ENCODE data around the gene TCERG1.

TCERG1 gene

DNA sequence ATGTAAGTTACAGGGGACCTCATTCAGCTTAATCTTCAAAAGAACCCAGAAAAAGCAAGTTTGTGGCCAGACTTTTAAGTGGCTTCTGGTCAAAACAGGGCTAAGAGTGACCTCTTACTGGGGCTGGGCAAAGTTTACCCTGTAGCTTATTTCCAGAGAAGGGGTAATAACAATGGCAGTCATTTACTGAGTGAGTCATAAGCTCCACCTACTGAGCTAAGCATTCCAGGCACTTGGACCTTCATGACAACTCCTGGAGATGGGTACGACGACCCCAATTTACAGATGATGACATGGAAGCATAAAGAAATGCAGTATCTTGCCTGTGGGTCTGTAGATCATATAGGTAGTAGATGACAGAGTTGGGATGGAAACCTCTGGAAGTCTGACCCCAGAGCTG, 73.6 kb downstream of the TCERG1 start:
- H3K4me3 ChIP-seq (ENCODE audit: low read depth, low read length), result no peak overlapping the region
- TF ChIP-seq, protein P1, sequence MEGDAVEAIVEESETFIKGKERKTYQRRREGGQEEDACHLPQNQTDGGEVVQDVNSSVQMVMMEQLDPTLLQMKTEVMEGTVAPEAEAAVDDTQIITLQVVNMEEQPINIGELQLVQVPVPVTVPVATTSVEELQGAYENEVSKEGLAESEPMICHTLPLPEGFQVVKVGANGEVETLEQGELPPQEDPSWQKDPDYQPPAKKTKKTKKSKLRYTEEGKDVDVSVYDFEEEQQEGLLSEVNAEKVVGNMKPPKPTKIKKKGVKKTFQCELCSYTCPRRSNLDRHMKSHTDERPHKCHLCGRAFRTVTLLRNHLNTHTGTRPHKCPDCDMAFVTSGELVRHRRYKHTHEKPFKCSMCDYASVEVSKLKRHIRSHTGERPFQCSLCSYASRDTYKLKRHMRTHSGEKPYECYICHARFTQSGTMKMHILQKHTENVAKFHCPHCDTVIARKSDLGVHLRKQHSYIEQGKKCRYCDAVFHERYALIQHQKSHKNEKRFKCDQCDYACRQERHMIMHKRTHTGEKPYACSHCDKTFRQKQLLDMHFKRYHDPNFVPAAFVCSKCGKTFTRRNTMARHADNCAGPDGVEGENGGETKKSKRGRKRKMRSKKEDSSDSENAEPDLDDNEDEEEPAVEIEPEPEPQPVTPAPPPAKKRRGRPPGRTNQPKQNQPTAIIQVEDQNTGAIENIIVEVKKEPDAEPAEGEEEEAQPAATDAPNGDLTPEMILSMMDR (IDR thresholded peaks at IDR 0.05; ENCODE audit: low read depth, low read length), result no peak

DNA sequence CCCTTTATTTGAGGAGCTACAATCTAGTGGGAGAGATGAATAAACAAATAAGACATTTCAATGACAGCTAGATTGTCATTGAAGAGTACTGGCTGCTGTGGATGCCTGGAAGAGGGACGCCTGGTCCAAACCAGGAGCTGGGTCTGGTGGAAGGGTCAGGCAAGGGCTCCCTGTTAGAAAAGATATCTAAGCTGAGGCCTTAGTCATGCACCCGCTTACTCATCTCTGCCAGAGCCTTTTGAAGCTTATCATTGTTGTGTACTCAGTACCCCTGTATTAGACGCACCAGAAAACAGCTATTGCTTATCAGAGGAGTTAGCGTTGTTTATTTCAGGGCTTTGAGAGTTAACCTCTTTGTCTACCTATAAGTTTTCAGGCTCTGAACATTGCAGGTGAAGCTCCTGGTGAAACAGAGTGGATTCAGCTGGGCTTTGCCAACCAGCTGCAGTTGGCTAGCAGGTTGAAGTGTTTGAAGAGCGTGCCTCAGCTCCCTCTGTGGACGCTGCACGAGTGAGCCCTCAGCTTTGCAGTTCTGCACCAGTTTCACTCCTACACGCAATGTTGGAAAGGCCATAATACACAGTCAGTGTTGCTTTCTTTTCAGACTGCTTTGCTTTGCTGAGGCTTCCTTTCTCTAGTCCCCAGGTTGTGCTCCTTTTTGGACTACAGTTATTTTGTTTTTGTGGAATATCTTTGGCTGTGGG, 74.4 kb downstream of the TCERG1 start:
- TF ChIP-seq, protein P1 (IDR thresholded peaks at IDR 0.05; ENCODE audit: low read depth, low read length), result no peak
- H3K4me3 ChIP-seq (ENCODE audit: low read depth, low read length), result no peak overlapping the region

DNA sequence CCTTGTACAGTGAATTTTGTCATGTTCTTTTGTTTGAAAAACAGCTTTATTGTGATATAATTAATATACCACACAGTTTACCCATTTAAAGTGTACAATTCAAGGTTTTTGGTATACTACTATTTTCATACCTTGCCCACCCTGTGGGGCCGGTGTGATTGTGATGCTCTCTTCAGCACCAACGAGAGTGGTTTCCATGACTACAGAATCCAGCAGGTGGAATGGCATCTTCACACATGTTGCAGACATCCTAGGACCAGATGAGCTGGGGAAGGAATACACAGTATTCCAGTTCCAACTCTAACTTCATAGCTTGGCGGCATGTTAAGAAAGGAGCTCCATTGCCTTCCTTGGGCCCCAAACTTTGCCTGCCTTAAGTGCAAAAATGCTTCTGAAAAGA, 76.6 kb downstream of the TCERG1 start:
- TF ChIP-seq, protein P1 (IDR thresholded peaks at IDR 0.05; ENCODE audit: low read depth, low read length), result no peak
- H3K4me3 ChIP-seq (ENCODE audit: low read depth, low read length), result no peak overlapping the region

DNA sequence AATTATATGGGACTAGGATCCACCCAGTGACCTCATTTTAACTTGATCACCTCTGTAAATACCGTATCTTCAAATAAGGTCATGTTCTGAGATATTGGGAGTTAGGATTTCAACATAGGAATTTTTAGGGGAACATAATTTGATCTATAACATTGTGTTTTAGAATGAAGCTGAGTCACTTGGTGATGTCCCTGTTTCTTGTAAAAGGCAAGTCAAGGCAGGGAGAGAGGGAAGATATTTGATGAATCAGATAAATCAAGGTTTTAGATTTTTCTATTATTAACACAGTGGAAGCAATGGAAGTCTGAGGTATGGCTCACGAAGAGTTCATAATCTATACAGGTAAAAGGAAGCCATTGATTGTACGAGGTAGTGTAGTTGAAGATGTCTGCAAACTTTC, 80.7 kb downstream of the TCERG1 start:
- no peak overlapping the region for H3K4me3 ChIP-seq (ENCODE audit: low read depth, low read length)
- TF ChIP-seq, protein P1 (IDR thresholded peaks at IDR 0.05; ENCODE audit: low read depth, low read length), result no peak

DNA sequence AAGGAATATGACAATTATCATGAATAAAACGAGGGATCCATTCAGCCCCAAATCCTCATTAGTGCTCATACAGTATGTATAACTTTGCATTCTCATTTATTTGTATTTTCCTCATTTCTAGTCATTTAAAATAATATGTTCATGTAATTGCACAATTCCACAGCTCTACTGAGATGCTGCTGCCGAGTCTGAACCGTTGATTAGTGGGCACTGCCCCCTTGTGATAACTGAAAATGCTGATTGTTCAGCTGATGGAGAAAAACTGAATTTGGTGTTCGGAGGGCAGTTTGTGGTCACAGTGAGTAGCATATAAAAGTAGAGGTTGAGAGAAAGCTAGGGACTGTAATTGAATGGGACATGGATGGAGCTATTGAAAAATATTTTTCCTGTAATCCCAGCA, 81.1 kb downstream of the TCERG1 start:
- no peak overlapping the region for H3K4me3 ChIP-seq (ENCODE audit: low read depth, low read length)
- TF ChIP-seq, protein P1 (IDR thresholded peaks at IDR 0.05; ENCODE audit: low read depth, low read length), result no peak

DNA sequence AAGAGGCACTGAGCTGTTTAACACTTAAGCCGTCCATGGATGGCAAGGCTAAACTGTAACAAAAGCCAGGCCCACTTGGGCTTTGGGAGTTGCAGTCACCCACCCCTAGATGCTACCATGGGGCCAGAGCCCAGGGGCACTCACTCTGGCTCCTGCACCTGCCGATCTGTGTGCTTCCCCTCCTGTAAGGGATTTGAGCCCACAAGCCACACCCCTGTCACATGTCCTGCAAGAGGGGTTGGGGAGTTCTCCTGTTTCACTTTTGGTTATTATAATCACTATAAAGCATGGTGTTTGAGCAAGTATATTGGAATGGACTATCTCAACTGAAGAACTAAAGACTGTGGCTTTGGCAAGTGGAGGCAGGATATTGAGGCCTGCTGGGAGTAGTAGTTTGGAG, 82.9 kb downstream of the TCERG1 start:
- TF ChIP-seq, protein P1 (IDR thresholded peaks at IDR 0.05; ENCODE audit: low read depth, low read length), result no peak
- no peak overlapping the region for H3K4me3 ChIP-seq (ENCODE audit: low read depth, low read length)

DNA sequence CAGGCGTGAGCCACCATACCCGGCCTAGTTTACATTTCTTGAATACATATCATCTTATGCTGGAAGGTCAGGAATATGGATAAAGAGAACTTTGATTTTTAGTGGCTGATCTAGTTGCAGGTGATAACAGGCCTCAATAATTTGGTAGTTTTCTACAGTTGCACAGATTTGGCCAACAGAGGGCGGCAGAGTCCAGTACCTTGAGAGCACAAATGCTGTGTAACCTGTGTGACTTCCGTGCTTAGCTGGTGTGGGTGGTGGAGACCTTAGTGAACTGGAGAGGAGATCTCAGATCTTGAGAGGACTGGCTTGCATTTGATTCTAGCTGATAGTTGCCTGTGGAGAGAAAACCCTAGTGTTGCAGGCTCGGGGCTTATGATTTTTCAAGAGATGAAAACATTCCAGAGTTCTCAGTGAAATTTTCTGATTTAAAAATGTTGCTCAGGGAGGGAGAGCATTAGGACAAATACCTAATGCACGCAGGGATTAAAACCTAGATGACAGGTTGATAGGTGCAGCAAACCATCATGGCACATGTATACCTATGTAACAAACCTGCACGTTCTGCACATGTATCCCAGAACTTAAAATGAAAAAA, 86.2 kb downstream of the TCERG1 start:
- H3K4me3 ChIP-seq (ENCODE audit: low read depth, low read length), result no peak overlapping the region
- TF ChIP-seq, protein P1 (IDR thresholded peaks at IDR 0.05; ENCODE audit: low read depth, low read length), result peak; percentile 78
